Measurements from ENCODE around the gene HOXB4.

The HOXB4 gene

DNA sequence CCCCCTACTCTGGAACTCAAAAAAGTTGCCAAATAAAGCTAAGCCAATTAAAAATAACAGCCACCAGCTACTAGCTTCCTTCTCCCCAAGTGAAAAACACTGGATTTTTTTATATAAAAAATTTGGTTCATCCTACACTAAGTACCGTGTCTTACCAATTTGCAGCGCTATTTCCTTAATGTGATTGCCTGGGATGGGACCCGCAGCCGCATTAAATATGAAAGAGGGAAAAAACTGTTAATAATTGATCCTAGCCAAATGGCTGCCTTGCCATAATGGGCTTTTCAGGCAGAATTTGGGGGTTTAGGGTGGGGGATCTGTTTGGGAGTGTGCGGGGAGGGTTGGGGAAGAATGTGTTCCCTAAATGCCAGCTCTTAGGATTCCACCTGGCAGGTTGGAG, 46.0 kb upstream of the HOXB4 start:
- TF ChIP-seq, protein P1, sequence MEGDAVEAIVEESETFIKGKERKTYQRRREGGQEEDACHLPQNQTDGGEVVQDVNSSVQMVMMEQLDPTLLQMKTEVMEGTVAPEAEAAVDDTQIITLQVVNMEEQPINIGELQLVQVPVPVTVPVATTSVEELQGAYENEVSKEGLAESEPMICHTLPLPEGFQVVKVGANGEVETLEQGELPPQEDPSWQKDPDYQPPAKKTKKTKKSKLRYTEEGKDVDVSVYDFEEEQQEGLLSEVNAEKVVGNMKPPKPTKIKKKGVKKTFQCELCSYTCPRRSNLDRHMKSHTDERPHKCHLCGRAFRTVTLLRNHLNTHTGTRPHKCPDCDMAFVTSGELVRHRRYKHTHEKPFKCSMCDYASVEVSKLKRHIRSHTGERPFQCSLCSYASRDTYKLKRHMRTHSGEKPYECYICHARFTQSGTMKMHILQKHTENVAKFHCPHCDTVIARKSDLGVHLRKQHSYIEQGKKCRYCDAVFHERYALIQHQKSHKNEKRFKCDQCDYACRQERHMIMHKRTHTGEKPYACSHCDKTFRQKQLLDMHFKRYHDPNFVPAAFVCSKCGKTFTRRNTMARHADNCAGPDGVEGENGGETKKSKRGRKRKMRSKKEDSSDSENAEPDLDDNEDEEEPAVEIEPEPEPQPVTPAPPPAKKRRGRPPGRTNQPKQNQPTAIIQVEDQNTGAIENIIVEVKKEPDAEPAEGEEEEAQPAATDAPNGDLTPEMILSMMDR (IDR thresholded peaks at IDR 0.05), result no peak
- Mint-ChIP-seq H3K36me3 (ENCODE audit: low read depth) (peaks cover 46% of the 10 kb centered on the region), H3K4me3 (peak overlapping the region; percentile 99), H3K4me1 (peaks cover 67% of the 10 kb centered on the region), H3K9me3 (no peaks in the 10 kb centered on the region), H3K27ac (peak overlapping the region; percentile 100), H3K27me3 (ENCODE audit: low read depth, poor library complexity) (peaks cover 17% of the 10 kb centered on the region)
- DNase-seq, result no peak

DNA sequence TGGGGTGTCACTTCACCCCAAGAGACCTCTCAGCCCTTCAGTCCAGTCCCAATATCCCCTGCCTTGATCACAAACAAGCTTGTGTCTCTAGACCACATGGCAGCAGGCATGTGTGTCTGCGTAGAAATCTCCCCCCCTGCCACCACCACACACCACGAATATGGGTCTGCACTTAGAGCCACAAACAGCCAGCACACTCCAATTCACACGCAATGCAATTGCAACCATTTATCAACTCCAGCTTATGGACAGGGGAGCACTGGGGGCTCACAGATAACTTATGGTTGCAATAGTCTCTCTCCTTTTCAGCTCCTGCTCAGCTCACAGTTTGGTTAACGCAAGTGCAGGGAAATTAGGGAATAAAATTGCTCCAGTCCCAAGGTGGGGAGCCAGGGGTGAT, 45.4 kb upstream of the HOXB4 start:
- peaks cover 67% of the 10 kb centered on the region for H3K4me1 Mint-ChIP-seq
- peaks cover 15% of the 10 kb centered on the region for H3K27me3 Mint-ChIP-seq (ENCODE audit: low read depth, poor library complexity)
- peaks cover 46% of the 10 kb centered on the region for H3K36me3 Mint-ChIP-seq (ENCODE audit: low read depth)
- no peak for DNase-seq
- peak overlapping the region; percentile 100 for H3K27ac Mint-ChIP-seq
- no peaks in the 10 kb centered on the region for H3K9me3 Mint-ChIP-seq
- peak overlapping the region; percentile 99 for H3K4me3 Mint-ChIP-seq
- TF ChIP-seq, protein P1 (IDR thresholded peaks at IDR 0.05), result no peak

DNA sequence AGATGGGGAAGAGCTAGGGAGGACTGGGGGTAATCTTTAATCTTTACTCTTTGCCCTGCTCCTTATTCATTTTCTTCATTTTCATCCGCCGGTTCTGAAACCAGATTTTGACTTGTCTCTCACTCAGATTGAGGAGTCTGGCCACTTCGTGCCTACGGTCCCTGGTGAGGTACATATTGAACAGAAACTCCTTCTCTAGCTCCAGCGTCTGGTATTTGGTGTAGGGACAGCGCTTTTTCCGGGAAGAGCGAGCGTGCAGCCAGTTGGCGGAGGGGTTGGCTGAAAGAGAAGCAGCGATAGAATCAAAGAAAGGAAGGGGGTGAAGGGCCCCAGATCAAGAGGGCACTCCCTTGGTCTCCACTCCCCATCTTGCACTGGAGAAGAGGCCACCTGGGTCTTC, 44.7 kb upstream of the HOXB4 start:
- Mint-ChIP-seq H3K4me1 (peaks cover 65% of the 10 kb centered on the region), H3K9me3 (no peaks in the 10 kb centered on the region), H3K27ac (peak overlapping the region; percentile 100), H3K4me3 (peak overlapping the region; percentile 99), H3K27me3 (ENCODE audit: low read depth, poor library complexity) (peaks cover 15% of the 10 kb centered on the region), H3K36me3 (ENCODE audit: low read depth) (peaks cover 46% of the 10 kb centered on the region)
- DNase-seq, result no peak
- TF ChIP-seq, protein P1 (IDR thresholded peaks at IDR 0.05), result no peak

DNA sequence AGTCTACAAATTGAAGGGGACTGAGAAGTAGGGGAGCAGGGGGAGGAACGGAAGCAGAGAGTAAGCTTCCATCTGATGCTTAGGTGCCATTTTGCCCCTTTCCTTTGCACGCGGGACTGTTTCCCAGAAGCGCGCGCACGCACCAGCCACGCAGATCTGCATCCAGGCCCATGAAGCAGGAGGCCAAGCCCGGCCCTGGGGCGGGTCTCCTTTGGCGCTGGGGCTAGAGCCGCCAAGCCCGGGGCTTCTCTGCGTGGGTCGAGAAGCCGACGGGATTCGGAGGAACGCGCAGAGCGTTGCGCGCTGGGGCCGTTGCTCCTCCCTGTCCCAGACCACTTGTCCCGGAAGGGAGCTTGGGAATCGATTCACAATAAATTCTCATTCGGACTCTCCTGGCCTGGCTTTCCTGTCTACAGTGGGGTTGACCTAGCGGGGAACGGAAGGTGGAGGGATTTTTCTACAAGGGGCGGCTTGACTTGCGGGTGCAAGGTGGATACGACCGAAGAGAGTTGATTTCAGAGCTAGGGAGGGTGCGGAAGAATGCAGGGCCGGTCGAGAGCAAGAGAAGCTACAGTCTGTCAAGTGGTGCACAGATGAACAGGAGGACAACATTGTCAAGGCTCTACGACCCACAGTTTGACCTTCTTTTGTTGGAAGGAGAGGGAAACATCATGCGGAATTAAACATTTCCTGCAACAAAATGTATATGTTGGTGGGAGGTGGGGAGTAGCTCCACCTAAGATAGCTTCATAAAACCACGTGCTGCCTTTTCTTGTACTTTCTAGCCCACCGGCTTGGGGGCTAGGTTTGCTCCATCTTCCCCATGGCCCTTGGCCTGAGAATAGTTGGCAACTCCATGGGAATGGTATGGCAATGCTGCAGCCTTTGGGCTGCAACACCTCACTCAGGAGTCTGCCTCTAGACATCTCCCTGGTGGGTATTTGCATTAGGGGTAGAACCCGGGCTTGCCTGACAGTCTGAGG, 43.6 kb upstream of the HOXB4 start:
- DNase-seq, result peak; percentile 52
- Mint-ChIP-seq H3K36me3 (ENCODE audit: low read depth) (peaks cover 51% of the 10 kb centered on the region), H3K4me1 (peaks cover 65% of the 10 kb centered on the region), H3K27me3 (ENCODE audit: low read depth, poor library complexity) (peaks cover 17% of the 10 kb centered on the region), H3K4me3 (peak overlapping the region; percentile 99), H3K27ac (peak overlapping the region; percentile 100), H3K9me3 (no peaks in the 10 kb centered on the region)
- TF ChIP-seq, protein P1 (IDR thresholded peaks at IDR 0.05), result no peak

DNA sequence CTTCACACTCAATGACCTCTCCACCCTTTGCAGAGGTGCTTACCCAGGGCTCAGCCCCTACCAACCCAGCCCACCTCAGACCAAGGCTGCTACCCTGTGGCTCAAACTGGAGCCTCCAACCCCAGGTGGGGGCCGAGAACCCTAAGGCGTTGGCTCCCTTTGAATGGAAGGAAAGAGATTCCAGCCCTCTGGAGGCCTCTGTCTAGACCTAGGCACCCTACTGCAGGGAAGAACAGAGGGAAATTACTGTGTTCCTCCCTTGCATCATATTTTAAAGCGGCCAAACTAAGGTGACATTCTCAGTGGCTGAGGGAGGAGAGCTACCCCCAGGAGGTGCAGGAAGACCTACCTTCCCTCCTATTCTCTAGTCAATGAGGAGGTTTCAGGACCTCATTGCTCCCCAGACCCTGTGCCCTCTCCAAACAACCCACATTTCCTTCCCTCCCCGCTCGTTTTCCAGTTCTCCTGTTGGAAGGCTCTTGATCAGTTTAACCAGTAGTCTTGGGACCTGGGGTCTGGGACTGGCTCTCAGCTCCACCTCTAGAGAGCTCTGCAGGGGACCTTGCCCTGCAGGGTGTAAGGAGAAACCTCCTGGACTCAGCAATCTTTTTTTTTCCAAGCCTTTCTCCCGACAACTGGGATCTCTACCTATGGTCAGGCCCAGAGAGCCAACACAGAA, 42.5 kb upstream of the HOXB4 start:
- DNase-seq, result no peak
- H3K4me1 Mint-ChIP-seq, result peaks cover 74% of the 10 kb centered on the region
- peak overlapping the region; percentile 100 for H3K27ac Mint-ChIP-seq
- H3K27me3 Mint-ChIP-seq (ENCODE audit: low read depth, poor library complexity), result peaks cover 21% of the 10 kb centered on the region
- TF ChIP-seq, protein P1 (IDR thresholded peaks at IDR 0.05), result no peak
- peak overlapping the region; percentile 99 for H3K4me3 Mint-ChIP-seq
- H3K9me3 Mint-ChIP-seq, result no peaks in the 10 kb centered on the region
- peaks cover 50% of the 10 kb centered on the region for H3K36me3 Mint-ChIP-seq (ENCODE audit: low read depth)

All from nephron progenitor cell (in vitro differentiated cells).